CD4-positive, alpha-beta T cell (primary cell): ENCODE data around the gene SAG. TPM values are rescaled to one million over a fixed set of nuclear protein-coding genes. Genes with fewer than 3 reads are reported as not detected.

Source experiments
- ATAC-seq: fragments of 200-7000 bp; cut with Tn5 transposase; one replicate; pipeline ENCODE4 v1.10.0; 2022; ENCODE audit warnings: mild to moderate bottlenecking; ENCODE audit not compliant: poor library complexity
- CTCF ChIA-PET: fragments of 350-600 bp; sonication (Branson Sonifier 250); formaldehyde crosslinking; loops from one replicate; lab custom pipeline; 2021; ENCODE audit warnings: antibody characterized with exemption, inconsistent platforms; lab: Charles Lee
- POLR2A ChIA-PET: fragments of 350-600 bp; sonication (Branson Sonifier 250); formaldehyde crosslinking; loops from one replicate; lab custom pipeline; 2021; ENCODE audit warnings: antibody characterized with exemption, inconsistent platforms; lab: Charles Lee
- DNase-seq, 14 experiments: peaks; one replicate each; pipeline ENCODE4 v3.0.0-alpha.2; 2013 to 2020; ENCODE audit warnings: mixed read lengths in 2 of 14
- H3K27ac ChIP-seq, 2 donors: one replicate each; pipeline versions ENCODE4 v1.5.1 to v1.7.0; 2013; ENCODE audit warnings: low read length in 2 of 2, low read depth in 1 of 2, mild to moderate bottlenecking in 1 of 2
- H3K27me3 ChIP-seq, 2 experiments: 1 replicate in 1 of 2; 2 replicates in 1 of 2; pipeline versions ENCODE4 v1.6.1 to v1.7.0; 2013; ENCODE audit warnings: low read length in 2 of 2, control low read depth in 1 of 2, mild to moderate bottlenecking in 1 of 2, moderate library complexity in 1 of 2; ENCODE audit not compliant: insufficient read depth in 2 of 2, control insufficient read depth in 1 of 2
- H3K36me3 ChIP-seq: one replicate; pipeline ENCODE4 v1.6.1; 2013; ENCODE audit warnings: low read length, control low read depth; ENCODE audit not compliant: insufficient read depth
- H3K4me1 ChIP-seq: one replicate; pipeline ENCODE4 v1.6.1; 2013; ENCODE audit warnings: low read length, control low read depth; ENCODE audit not compliant: insufficient read depth
- H3K4me3 ChIP-seq: one replicate; pipeline ENCODE4 v1.5.1; 2013; ENCODE audit warnings: mild to moderate bottlenecking, low read length, moderate library complexity
- H3K9me3 ChIP-seq, 2 experiments: 1 replicate in 1 of 2; 2 replicates in 1 of 2; pipeline versions ENCODE4 v1.6.1 to v1.7.0; 2013; ENCODE audit warnings: low read length in 2 of 2, mild to moderate bottlenecking in 2 of 2, control low read depth in 1 of 2, moderate library complexity in 1 of 2; ENCODE audit not compliant: control insufficient read depth in 1 of 2, insufficient read depth in 1 of 2
- H3K27ac Mint-ChIP-seq: one replicate; pipeline ENCODE4 v1.8.0; 2020; ENCODE audit warnings: mixed read lengths
- H3K27me3 Mint-ChIP-seq: one replicate; pipeline ENCODE4 v1.8.0; 2021; ENCODE audit warnings: mixed read lengths
- H3K36me3 Mint-ChIP-seq: one replicate; pipeline ENCODE4 v1.8.0; 2021; ENCODE audit warnings: low read depth, mixed read lengths
- H3K4me1 Mint-ChIP-seq: one replicate; pipeline ENCODE4 v1.8.0; 2021; ENCODE audit warnings: low read depth, mixed read lengths
- H3K4me3 Mint-ChIP-seq: one replicate; pipeline ENCODE4 v1.8.0; 2020; ENCODE audit warnings: mild to moderate bottlenecking, mixed read lengths
- H3K9me3 Mint-ChIP-seq: one replicate; pipeline ENCODE4 v1.8.0; 2020; ENCODE audit warnings: mixed read lengths
- CTCF ChIP-seq: fragments of 200-600 bp; IDR thresholded peaks from one replicate; pipeline ENCODE4 v1.8.0; 2022; ENCODE audit warnings: antibody characterized with exemption, mild to moderate bottlenecking
- intact Hi-C, 2 experiments: fragments of 100-400 bp; cut with DNase I in 1 of 2; cut with micrococcal nuclease in 1 of 2; formaldehyde crosslinking; loops; one replicate each; pipeline versions ENCODE4 v1.15.1 to v1.9.0; 2023 to 2025; cut with DNase I, micrococcal nuclease
- total RNA-seq, 174 experiments: library from RNA in 2 of 174; stranded (reverse) in 2 of 174; gene quantifications; one replicate each; pipeline ENCODE4 v1.2.3 and lab custom pipeline; 2021 to 2026

Gene SAG
- total RNA-seq, 2 experiments from 2014 or later = 0.03 to 0.22 TPM

GRCh38 chr2:233263045-233263570 lies 44.5 kb upstream of the SAG start:
- Histone ChIP-seq H3K27ac (peak overlapping the region in 1 of 2 donors; percentile 20), H3K36me3 (peaks cover 87% of the 10 kb centered on the region), H3K9me3 (no peaks in the 10 kb centered on the region), H3K4me3 (no peak overlapping the region), H3K27me3 (no peaks in the 10 kb centered on the region), H3K4me1 (peaks cover 37% of the 10 kb centered on the region)
- no peak for ATAC-seq
- Mint-ChIP-seq H3K36me3 (peaks cover 100% of the 10 kb centered on the region), H3K9me3 (no peaks in the 10 kb centered on the region), H3K4me1 (peaks cover 74% of the 10 kb centered on the region), H3K4me3 (no peak overlapping the region), H3K27me3 (no peaks in the 10 kb centered on the region), H3K27ac (peak overlapping the region; percentile 55)
- ChIA-PET POLR2A (interaction anchor here (1.7 kb wide), 1 partner anchor 68 kb away, joined by 3 read pairs; no protein-coding TSS in a partner anchor), CTCF (interaction anchor here (1.2 kb wide), 1 partner anchor 13 kb away, joined by 3 read pairs; no protein-coding TSS in a partner anchor)
- no peak for DNase-seq
- TF ChIP-seq CTCF = no peak
- intact Hi-C loops = no loop called here

GRCh38 chr2:233264667-233265066 lies 42.9 kb upstream of the SAG start:
- peak overlapping the region; percentile 97 for H3K27ac Mint-ChIP-seq

GRCh38 chr2:233265899-233266431 lies 41.7 kb upstream of the SAG start:
- no peak for TF ChIP-seq CTCF
- ATAC-seq (no peak), DNase-seq (no peak)
- ChIA-PET CTCF (interaction anchor here (0.5 kb wide), 1 partner anchor 8 kb away, joined by 3 read pairs; no protein-coding TSS in a partner anchor), POLR2A (interaction anchor here (1.1 to 3.7 kb wide), 2 partner anchors 14 to 153 kb away, joined by 3 to 82 read pairs; partner anchors contain the start of gene ATG16L1)
- H3K4me1 Mint-ChIP-seq = peaks cover 75% of the 10 kb centered on the region
- H3K9me3 Mint-ChIP-seq = no peaks in the 10 kb centered on the region
- Histone ChIP-seq H3K36me3 (peaks cover 61% of the 10 kb centered on the region), H3K4me3 (no peak overlapping the region), H3K9me3 (no peaks in the 10 kb centered on the region), H3K4me1 (peaks cover 45% of the 10 kb centered on the region), H3K27ac (peak overlapping the region; percentile 14 to 29), H3K27me3 (no peaks in the 10 kb centered on the region)
- peaks cover 98% of the 10 kb centered on the region for H3K36me3 Mint-ChIP-seq
- H3K27me3 Mint-ChIP-seq = no peaks in the 10 kb centered on the region
- H3K4me3 Mint-ChIP-seq = no peak overlapping the region
- intact Hi-C loops = loop anchor here (1.0 to 5.0 kb wide), 4 partner anchors 12 to 184 kb away; partner anchors contain the start of gene DGKD (in 1 of the 2)
- H3K27ac Mint-ChIP-seq = peak overlapping the region; percentile 97

More at GRCh38 chr2:233264667-233265066, 42.9 kb upstream of the SAG start:
- DNase-seq (no peak), ATAC-seq (no peak)
- no peak overlapping the region for H3K4me3 Mint-ChIP-seq
- H3K4me1 ChIP-seq = peaks cover 40% of the 10 kb centered on the region
- no peaks in the 10 kb centered on the region for H3K9me3 Mint-ChIP-seq
- H3K9me3 ChIP-seq = no peaks in the 10 kb centered on the region
- no peak overlapping the region for H3K27ac ChIP-seq
- ChIA-PET POLR2A (interaction anchor here (0.6 to 1.7 kb wide), 5 partner anchors 11 to 151 kb away, joined by 3 to 4 read pairs (median 3); no protein-coding TSS in a partner anchor), CTCF (no interaction called here)
- H3K36me3 Mint-ChIP-seq = peaks cover 98% of the 10 kb centered on the region
- H3K4me1 Mint-ChIP-seq = peaks cover 74% of the 10 kb centered on the region
- no peaks in the 10 kb centered on the region for H3K27me3 ChIP-seq
- TF ChIP-seq CTCF = no peak
- intact Hi-C loops = loop anchor here (1.0 to 5.0 kb wide), 4 partner anchors 10 to 182 kb away; partner anchors contain the start of gene DGKD (in 1 of the 2)
- H3K36me3 ChIP-seq = peaks cover 71% of the 10 kb centered on the region
- no peak overlapping the region for H3K4me3 ChIP-seq
- H3K27me3 Mint-ChIP-seq = no peaks in the 10 kb centered on the region
